HG03558 (cell line): ENCODE results near the gene MYH15.
"Not testable (repeated sequence)": the region's sequence is repeated elsewhere in the genome, so short reads cannot be mapped to it uniquely, and the experiment has no call there.

Experiments
- ATAC-seq: cut with Tn5 transposase; IDR thresholded peaks from one replicate; pipeline ENCODE4 v1.9.1; 2021; ENCODE audit warnings: moderate number of reproducible peaks; ENCODE audit not compliant: unreplicated experiment; ENCODE audit errors: extremely low read depth

Gene MYH15

DNA sequence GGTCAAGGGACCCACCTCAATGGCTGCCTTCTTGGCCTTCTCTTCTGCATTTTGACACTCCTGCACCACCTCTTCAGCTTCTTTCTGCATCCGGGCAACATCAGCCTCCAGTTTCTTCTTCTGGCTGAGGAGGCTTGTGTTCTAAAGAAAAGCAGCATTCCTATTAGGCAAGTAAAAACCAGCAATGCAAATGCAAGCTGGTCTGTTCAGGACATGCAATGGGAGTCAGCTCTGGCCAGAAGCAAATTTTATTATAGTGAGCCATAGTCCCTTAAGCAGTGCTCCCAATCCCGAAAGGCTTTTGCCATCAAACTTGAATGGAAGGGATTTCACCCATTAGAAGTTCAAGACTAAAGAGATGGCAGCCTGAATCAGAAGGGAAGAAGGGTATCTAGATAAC, 116.4 kb downstream of the MYH15 start:
- ATAC-seq, result no peak

DNA sequence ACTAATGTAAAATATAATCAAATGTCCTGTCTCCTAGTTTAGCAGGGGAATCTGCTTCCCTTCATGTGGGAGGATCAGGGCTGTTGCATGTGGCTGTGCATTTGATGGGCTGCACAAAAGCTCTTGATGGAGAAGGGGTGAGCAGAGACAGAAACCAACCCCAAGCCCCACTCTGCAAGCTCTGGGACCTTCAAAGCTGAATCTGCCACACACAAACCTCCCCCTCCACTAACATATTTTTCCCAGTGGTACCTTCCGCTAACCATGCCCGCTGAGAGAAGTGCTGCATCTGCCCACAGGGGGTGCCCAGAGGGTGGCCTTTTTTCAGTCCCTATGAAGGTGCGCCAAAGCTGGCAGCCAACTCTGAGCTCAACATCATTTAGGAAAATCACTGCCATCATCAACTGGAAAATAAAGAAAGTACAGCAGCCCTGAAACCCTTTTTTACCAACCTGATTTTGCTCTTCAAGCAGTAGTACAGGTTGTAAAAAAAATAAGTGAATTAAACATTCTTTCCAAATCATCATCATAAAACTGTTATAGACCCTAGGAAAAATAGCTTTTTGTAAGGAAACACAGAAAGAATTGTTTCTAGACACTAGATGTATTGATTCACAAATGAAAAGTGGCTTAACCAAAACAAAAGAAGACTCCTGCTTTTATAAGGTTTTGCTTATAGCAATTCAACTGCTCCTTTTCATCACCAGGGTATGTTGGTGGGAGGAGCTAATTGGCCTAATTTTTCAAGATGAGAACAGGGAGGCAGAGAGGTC, 117.1 kb downstream of the MYH15 start:
- ATAC-seq, result no peak

DNA sequence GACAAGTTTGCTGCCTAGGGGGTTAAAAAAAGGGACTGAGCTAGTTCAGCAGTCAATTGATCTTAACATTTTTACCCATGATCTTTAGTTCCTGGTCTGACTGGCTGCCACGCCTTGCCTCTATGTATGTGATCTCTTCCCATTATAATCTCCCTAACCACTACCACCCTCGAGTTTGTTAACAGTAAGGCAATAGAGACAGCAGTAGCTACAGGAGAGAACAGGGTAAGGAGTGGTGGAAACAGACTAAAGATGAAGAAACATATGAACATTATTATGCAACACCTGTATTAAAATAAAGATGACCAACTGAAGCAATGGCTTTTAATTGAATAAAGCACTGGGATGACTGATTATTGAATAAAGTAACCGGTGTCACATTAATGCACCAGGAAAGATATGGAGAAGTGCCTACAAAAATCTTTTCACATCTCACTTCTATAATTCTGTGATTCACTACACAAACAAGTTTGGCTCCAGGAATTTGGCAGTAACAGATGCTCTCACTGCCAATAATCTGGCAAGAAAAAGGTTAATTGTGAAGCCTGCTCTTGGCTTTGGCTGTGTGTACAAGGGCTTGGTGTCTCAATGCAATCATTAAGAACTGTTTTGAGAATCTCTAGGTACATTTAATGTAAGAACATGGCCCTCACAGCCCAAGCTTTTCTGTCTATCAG, 118.3 kb downstream of the MYH15 start:
- no peak for ATAC-seq

DNA sequence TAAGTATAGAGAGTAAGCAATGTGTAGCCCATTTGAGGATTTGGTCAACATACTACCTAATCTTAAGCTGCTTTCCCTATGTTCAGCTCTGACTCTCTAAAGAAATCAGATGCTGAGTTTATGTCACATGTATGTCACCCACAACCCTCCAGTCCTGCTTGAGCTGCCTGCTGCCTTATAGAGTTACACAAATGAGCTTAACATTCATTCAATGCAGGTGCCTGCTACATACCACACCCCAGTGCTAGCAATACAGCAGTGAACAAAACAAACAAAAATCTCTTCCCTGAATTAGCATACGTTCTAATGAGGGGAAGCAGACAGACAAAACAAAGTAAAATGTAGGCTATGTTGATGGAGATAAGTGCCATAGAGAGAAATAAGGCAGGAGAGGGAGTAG, 121.0 kb downstream of the MYH15 start:
- no peak for ATAC-seq

DNA sequence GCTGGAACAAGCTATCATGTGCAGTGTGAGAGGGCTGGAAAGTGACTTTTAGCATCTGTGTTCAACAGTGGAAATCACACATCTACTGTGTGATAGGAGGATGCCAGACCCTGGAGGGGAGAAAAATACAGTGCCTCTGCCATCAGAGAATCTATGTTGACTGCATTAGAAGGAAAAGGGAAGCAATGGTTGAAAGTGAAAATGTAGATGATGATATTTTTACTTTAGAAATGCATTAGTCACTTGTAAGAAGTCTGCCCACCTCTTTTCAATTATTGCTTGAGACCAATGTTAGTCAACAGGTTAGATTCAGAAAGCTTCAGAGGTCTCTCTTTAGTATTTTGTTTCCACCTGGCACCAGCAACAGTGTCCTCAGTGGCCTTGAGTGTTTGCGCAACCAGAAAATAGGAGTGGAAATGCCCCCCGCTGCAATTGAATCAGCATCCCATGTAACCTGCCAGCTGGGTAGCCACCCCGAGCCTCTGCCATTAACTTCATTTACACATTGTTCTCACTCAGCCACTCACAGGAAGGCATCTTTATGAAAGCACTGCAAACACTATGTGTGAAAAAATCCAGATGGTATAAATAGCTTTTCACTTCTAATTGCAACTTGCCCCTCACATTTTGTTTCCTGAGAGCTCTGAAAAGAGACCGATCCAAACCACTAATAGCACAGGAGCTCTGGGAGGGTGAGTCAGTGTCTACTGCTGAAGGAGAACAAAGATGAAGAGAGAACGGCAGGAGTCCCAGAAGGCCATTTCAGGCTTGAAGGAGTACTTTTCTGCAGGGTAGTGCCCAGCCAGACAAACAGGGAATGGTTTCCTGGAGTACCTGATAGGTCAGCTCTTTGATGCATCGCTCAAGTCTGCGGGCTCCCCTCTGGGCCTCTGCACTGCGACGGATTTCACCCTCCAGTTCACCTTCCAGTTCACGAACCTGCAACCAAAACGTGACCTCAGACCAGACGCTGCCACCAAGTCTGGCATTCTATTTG, 122.0 kb downstream of the MYH15 start:
- peak; percentile 66 for ATAC-seq

DNA sequence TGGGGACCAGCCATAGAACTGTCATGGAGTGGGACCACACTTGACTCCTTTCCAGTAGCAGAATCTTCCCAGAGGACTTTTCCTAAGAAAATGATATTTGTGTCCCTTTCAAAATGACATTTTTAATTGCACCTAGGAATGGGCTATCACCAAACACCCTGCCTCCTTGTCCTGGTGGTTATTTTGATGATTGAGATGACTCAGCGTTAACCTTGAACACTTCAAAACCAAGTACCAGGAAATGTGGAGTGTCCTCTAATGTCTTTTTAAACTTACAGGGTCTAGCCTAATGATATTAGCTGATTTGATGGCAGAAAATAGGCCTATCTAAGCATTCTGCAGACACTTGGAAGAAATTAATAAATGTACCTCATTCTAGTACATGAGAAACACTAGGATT, 123.3 kb downstream of the MYH15 start:
- ATAC-seq, result no peak

DNA sequence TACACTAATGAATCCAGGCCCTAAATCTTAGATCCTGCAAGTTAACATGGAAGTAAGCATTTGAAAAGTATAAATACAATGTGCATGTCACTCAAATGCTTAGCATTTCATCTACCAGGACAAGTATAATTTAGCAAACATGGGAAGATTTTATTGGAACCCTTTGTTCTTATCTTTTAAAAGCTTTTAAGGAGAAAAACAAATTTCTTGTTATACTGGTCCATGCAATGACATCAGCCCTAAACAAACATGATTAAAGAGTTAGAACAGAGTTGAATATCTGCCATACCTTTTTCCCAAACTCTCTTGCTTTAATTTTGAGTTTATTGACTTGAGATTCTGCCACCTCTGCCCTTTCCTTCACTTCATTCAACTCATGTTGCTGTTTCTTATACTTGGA, 127.1 kb downstream of the MYH15 start:
- ATAC-seq, result no peak

DNA sequence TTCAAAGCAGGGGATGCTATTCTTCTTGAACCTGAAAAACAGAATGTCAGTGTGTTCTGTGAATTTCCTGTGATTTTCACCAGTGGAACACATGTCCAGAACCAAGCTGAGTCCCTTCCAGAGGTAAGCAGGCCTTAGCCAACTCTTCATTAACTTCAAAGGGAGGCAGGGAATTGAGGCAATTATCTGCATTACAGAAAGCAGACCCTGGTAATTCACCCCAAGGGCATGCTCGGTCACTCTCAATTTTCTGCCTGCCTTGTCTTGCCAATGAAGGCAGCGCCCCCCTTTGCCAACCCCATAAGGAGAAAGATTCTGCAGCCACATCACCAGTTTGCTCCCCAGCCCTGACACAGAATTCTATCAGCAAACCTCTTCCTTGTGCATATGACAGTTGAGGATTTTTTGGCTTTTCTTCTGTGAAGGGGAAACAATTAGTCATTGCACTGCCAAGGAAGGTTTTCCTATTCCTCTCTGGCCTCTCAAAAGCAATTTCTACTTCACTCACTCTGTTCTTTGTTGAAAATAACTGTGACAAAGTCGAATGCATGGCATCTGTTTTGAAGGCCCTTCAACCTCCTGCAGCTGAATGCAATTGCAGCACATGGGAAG, 128.8 kb downstream of the MYH15 start:
- ATAC-seq, result no peak

DNA sequence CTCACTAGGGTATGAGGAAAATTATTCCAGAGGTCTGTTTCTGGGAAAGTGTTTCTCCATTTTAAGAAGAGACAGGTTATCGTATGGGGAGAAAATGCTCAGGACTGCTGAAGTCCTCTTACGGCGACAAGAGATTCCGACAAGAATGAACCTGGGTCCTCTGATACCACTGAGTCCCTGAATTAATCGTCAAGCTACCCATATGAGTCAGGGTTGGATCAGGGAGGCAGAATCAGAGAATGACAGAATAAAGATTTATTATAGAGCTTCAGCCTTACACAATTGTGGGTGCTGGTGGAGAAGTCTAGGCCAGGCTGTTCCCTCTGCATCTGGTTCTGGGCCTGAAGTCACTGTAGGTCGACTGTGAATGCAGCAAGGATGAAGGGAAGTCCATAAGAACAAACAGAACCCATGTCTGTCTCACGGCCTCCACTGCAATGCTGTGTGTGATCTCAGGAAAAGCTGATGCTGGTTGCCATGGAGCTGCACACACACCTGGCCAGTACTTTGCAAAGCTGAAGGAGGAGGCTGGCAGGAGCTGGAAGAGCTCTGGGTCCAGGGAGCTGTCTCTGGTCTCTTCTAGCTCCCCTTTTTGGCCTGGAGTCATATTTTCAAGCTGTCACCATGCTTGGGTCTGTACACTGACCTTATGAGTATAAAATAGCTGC, 130.1 kb downstream of the MYH15 start:
- ATAC-seq, result no peak

DNA sequence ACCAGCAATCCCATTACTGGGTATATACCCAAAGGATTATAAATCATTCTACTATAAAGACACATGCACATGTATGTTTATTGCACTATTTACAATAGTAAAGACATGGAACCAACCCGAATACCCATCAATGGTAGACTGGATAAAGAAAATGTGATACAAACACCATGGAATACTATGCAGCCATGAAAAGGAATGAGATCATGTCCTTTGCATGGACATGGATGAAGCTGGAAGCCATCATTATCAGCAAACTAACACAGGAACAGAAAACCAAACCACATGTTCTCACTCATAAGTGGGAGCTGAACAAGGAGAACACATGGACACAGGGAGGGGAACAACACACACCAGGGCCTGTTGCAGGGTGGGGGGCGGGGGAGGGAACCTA, 131.4 kb downstream of the MYH15 start:
- ATAC-seq, result not testable (repeated sequence)

DNA sequence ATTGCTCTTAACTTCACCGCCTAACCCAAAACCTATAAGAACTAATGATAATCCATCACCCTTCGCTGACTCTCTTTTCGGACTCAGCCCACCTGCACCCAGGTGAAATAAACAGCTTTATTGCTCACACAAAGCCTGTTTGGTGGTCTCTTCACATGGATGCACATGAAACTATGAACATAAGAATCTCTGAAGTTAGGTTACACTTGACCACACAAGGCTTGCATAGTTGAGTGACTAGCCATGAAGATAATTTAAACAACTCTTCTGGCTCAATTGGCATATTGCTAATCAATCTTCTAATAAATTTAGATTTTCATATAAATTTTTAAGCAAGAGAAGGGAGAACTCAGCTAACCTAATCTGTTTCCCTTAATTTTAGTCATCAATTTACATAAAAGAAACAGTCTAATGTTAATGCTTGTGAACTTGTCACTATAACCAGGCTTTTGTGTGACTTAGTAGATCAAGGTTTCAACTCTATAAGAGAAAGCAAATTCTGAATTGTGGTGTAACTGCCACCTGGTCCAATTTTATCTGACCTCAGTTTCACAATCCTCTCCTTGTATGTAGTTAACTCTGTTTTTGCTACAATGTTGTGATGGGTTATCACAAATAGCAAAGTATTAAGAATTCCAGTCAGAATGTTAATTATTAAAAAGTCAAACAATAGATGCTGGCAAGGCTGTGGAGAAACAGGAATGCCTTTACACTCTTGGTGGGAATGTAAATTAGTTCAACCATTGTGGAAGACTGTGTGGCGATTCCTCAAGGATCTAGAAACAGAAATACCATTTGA, 132.0 kb downstream of the MYH15 start:
- no peak for ATAC-seq

DNA sequence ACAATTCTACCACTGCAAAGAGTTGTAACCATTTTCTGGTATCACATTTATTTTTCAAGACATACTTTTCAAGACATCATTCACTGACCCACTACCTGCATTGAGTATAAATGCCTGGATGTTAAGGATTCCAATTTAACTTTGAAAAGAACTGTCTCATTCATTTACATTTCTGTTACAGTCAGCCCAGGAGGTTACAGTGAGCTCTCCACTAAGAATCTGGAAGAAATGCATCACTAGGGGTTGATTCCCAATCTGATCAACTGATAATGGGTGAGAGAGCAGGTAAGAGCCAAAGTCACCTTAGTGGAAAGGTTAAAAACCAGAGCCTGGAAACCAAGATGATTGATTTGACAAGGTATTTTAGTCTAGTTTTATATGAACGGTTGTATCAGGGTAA, 133.0 kb downstream of the MYH15 start:
- no peak for ATAC-seq

DNA sequence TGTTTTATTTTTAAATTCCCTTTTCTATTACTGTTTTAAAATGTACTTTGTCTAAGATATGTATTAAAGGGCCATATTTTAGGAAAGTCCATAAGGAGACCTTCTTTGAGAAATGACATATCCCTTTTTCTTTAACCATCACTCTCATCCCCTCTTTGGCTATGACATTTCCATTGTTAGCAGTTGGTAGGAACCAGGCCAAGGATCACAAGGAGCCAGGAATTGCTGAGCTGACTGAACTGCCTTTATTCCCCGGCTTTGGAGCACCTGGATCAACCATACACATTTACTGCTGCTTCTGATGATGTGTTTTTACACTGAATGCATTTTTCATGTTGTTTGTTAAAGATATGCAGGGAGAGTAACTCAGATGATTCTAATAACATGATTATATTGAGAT, 134.4 kb downstream of the MYH15 start:
- ATAC-seq, result no peak

DNA sequence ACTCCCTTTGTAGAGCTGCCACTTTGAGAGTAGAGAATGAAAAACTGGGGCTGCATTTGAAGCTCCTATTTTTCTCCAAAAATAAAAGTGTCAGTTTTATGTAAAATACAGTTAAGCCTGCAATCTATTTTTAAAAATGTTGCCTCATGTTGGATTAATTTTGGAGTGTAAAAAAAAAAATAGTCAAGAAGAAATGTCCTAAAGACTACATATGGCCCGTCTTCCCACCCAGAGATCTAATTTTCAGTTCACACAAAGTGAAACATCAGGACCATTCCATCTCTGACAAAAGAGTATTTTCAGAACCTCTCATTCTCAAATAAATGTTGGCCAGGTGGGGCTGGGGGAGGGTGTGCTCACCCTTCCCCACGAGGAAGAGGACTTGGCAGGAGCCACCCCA, 151.4 kb downstream of the MYH15 start:
- no peak for ATAC-seq

DNA sequence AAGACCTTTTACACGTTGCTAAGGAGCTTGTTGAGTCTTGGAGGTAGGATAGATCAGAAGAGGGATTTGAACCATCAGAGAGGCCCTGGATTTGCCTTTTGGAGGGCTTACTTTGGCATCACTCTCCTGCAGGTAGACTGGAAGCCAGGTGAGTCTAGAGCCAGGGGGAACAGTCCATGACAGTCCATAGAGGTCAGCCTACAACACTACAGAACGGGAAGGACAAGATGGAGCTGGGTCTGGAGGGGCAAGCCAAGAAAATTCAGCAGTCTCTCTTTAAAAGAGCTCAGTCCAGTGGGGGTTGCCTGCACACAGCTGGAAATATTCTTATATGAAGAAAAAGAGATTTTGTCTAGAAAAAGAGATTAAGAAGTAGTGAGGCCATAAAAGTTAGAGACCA, 153.4 kb downstream of the MYH15 start:
- ATAC-seq, result no peak

DNA sequence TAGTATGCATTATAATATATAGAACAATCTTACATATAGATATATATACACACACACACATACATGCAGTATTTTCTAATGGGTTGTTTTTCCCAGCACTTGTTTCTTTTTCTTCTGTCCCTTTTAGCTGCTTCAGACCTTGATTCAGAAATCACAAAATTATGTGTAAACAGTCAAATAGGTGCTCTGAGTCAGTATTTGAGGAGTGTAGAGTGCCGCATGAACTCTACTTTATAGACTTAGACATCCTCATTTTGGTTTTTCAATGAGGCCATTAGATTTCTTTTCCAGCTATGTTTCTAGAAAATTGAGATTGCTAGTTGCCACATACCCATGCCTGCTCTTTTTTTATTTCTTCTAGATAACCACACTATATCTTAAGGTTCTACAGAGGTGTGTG, 155.8 kb downstream of the MYH15 start:
- ATAC-seq, result no peak

DNA sequence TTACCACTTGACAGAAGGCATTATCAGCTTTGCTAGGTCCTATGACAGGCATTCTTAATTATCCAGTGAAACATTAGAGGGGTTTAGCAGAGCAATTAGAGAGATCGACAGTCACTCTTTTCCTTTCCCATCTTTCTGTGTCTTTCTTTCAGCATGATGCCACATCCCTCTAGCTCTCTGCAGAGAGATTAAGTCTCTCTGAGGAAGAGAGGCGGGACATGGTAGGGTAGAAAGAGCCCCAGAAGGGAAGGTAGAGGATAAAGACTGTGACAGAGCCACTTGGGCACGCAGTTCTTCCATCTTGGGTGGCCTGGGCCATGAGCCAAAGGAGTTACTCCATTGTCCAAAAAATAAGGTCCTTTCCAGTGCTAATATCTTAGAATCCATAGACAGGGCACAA, 158.2 kb downstream of the MYH15 start:
- ATAC-seq, result no peak

DNA sequence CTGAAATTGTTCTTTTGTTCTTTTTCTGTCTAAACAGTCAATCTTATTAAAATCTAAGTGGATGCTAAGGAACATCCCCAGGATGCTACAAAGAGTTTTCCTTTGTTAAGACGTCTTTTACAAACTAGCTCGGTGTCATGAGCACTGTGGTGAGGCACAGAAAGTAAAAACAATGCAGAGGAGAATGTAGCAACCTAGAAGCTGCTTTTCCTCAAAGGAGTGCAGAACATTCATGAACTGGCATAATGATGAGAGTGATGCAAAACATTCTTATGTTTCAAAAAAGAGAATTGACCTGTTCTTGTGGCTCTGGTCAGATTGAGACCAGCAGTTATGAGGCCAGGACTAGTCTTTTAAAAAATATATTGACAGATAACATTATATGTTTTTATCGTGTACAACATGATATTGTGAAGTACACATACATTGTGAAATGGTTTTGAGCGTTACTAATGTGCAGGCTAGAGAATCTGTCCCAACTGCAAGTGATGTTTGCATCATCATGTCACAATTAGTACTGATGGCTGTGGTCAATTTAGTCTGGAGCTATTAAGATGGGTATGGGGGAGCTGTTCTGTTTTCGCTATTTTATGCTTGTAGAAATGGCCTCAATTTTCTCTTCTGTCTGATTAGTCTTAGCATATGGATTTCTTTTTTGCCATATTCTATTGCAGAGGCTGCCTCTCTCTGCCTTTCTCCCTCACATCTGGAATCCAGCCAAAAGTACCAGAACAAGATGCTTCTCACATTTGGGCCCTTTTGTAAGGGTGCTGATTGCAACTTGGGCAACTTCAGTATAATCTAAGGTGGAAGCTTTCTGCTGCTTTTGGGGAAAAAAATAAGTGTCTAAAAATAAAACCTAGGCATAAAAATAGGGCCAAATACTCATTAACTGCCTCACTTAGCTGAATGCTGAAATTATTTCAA, 163.8 kb downstream of the MYH15 start:
- ATAC-seq, result no peak
